Measurements from ENCODE around the gene PHF2.

The PHF2 gene

DNA sequence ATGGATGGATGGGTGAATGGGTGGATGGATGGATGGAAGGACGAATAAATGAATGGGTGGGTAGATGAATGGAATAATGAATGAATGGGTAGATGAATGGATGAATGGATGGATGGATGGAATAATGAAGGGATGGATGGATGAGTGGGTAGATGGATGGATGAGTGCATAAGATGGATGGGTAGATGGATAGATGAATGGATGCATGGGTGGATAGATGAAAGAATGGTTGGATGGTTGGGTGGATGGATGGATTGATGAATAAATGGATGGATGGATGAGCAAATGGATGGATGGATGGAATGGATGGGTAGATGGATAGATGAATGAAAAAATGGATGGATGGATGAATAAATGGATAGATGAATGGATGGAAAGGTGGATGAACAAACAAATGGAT is 85.2 kb downstream of the PHF2 start:
- no peak overlapping the region for H3K27ac ChIP-seq (ENCODE audit: low read length)

DNA sequence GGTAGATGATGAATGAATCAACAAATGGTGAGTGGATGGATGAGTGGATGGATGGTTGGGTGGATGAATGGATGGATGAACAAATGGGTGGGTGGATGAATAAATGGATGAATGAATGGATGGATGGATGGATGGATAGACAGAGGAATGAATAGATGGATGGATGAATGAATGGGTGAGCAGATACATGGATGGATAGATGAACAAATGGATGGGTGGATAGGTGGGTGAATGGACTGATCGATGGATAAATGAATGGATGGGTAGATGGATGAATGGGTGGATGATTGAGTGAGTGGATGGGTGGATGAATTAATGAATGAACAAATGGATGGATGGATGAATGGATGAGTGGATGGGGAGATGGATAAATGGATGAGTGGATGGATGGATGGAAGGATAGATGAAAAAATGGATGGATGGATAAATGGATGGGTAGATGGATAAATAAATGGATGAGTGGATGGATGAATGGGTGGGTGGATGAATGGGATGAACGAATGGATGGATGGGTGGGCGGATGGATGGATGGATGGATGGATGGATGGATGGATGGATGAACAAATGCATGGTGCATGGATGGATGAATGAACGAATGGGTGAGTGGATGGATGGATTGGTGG is 85.7 kb downstream of the PHF2 start:
- no peak overlapping the region for H2AFZ ChIP-seq (ENCODE audit: low read depth, low read length)
- H3K36me3 ChIP-seq (replicated peaks; ENCODE audit: low read depth, low read length): no peaks in the 10 kb centered on the region
- no peaks in the 10 kb centered on the region for H4K20me1 ChIP-seq (ENCODE audit: insufficient read depth, low read length)
- TF ChIP-seq, protein P1, sequence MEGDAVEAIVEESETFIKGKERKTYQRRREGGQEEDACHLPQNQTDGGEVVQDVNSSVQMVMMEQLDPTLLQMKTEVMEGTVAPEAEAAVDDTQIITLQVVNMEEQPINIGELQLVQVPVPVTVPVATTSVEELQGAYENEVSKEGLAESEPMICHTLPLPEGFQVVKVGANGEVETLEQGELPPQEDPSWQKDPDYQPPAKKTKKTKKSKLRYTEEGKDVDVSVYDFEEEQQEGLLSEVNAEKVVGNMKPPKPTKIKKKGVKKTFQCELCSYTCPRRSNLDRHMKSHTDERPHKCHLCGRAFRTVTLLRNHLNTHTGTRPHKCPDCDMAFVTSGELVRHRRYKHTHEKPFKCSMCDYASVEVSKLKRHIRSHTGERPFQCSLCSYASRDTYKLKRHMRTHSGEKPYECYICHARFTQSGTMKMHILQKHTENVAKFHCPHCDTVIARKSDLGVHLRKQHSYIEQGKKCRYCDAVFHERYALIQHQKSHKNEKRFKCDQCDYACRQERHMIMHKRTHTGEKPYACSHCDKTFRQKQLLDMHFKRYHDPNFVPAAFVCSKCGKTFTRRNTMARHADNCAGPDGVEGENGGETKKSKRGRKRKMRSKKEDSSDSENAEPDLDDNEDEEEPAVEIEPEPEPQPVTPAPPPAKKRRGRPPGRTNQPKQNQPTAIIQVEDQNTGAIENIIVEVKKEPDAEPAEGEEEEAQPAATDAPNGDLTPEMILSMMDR (IDR thresholded peaks at IDR 0.05; ENCODE audit: low read depth, low read length): no peak
- TF ChIP-seq EZH2phosphoT487 (IDR thresholded peaks at IDR 0.05; ENCODE audit: low read depth): no peak
- no peaks in the 10 kb centered on the region for H3K9me3 ChIP-seq (ENCODE audit: insufficient read depth, low read length)
- H3K4me2 ChIP-seq (ENCODE audit: low read length): no peak overlapping the region
- H3K4me3 ChIP-seq (ENCODE audit: low read length): no peak overlapping the region
- no peaks in the 10 kb centered on the region for H3K27me3 ChIP-seq (ENCODE audit: low read depth, low read length)
- no peaks in the 10 kb centered on the region for H3K4me1 ChIP-seq (ENCODE audit: low read length)
- H3K79me2 ChIP-seq (ENCODE audit: low read length): no peaks in the 10 kb centered on the region
- H3K9ac ChIP-seq (ENCODE audit: low read length): no peak overlapping the region
- H3K27ac ChIP-seq (ENCODE audit: low read length): no peak overlapping the region

More for the DNA sequence above, 85.2 kb downstream of the PHF2 start:
- H3K4me3 ChIP-seq (ENCODE audit: low read length): no peak overlapping the region
- no peak overlapping the region for H2AFZ ChIP-seq (ENCODE audit: low read depth, low read length)
- no peaks in the 10 kb centered on the region for H3K27me3 ChIP-seq (ENCODE audit: low read depth, low read length)
- no peaks in the 10 kb centered on the region for H3K79me2 ChIP-seq (ENCODE audit: low read length)
- no peaks in the 10 kb centered on the region for H3K36me3 ChIP-seq (replicated peaks; ENCODE audit: low read depth, low read length)
- no peak overlapping the region for H3K9ac ChIP-seq (ENCODE audit: low read length)
- H4K20me1 ChIP-seq (ENCODE audit: insufficient read depth, low read length): no peaks in the 10 kb centered on the region
- TF ChIP-seq, protein P1 (IDR thresholded peaks at IDR 0.05; ENCODE audit: low read depth, low read length): no peak
- no peak for TF ChIP-seq EZH2phosphoT487 (IDR thresholded peaks at IDR 0.05; ENCODE audit: low read depth)
- H3K4me2 ChIP-seq (ENCODE audit: low read length): no peak overlapping the region
- no peaks in the 10 kb centered on the region for H3K9me3 ChIP-seq (ENCODE audit: insufficient read depth, low read length)
- H3K4me1 ChIP-seq (ENCODE audit: low read length): no peaks in the 10 kb centered on the region

DNA sequence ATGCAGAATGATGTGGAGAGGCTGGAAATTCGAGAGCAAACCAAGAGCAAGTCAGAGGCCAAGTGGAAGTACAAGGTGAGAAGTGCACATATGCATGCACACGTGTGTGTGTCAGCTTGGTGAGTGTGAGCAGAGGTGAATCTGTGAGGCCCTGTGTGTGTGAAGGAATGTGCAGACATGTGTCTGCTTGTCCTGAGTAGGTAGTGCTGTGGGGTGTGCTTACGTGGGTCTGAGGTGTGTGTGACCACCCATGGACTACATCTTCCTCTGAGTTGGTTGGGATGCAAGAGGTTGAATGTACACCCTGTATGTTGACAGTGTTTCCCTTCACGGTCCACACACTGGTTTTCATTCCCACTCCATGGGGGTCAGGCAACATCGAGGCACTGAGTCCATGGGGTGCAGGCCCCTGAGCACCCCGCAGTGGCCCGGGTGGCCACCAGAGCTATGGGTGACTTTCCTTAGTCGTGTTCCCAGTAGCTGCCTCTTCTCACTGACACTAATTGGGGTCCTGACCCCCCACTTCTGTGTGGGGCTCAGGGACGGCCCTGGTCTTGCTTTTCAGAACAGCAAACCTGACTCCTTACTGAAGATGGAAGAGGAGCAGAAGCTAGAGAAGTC is 86.7 kb downstream of the PHF2 start:
- TF ChIP-seq EZH2phosphoT487 (IDR thresholded peaks at IDR 0.05; ENCODE audit: low read depth): no peak
- TF ChIP-seq, protein P1 (IDR thresholded peaks at IDR 0.05; ENCODE audit: low read depth, low read length): no peak
- H3K27me3 ChIP-seq (ENCODE audit: low read depth, low read length): no peaks in the 10 kb centered on the region
- H3K4me1 ChIP-seq (ENCODE audit: low read length): no peaks in the 10 kb centered on the region
- no peak overlapping the region for H3K27ac ChIP-seq (ENCODE audit: low read length)
- no peak overlapping the region for H3K9ac ChIP-seq (ENCODE audit: low read length)
- no peaks in the 10 kb centered on the region for H4K20me1 ChIP-seq (ENCODE audit: insufficient read depth, low read length)
- H3K9me3 ChIP-seq (ENCODE audit: insufficient read depth, low read length): no peaks in the 10 kb centered on the region
- no peak overlapping the region for H2AFZ ChIP-seq (ENCODE audit: low read depth, low read length)
- no peaks in the 10 kb centered on the region for H3K79me2 ChIP-seq (ENCODE audit: low read length)
- H3K36me3 ChIP-seq (replicated peaks; ENCODE audit: low read depth, low read length): no peaks in the 10 kb centered on the region
- no peak overlapping the region for H3K4me2 ChIP-seq (ENCODE audit: low read length)
- H3K4me3 ChIP-seq (ENCODE audit: low read length): no peak overlapping the region

DNA sequence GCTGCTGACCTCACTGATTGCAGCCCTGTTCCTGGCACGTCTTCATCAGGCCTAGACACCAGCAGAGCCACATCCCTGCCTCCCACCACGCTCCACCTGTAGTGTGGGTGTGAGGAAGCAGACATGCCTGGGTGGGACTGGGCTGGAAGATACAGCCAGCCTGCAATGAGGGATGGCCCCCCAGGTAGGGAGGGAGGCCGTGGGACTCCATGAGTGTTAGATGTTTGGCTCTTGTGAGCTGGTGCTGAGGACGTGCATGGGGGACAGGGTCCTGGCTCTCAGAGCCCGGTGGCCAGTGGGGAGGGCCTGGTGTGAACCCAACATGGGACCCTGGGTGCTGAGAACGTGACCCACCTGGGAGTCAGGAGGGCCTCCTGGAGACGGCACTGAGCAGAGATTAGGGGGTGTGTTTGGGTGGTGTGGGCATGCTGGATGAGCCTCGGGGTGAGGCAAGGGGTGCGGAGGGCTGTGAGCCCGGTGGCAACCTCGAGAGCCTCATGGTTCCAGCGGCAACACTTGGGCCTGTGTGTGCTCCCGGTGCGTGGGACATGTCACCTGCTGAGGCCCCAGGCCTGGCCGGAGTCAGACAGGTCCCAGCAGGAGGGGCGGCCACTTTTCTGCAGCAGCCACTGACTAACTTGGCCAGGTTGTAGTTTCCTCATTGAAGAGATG is 87.6 kb downstream of the PHF2 start:
- no peaks in the 10 kb centered on the region for H3K27me3 ChIP-seq (ENCODE audit: low read depth, low read length)

More for the DNA sequence above, 87.6 kb downstream of the PHF2 start:
- Histone ChIP-seq H3K9me3 (ENCODE audit: insufficient read depth, low read length) (no peaks in the 10 kb centered on the region), H4K20me1 (ENCODE audit: insufficient read depth, low read length) (no peaks in the 10 kb centered on the region), H2AFZ (ENCODE audit: low read depth, low read length) (no peak overlapping the region), H3K4me2 (ENCODE audit: low read length) (no peak overlapping the region), H3K4me3 (ENCODE audit: low read length) (no peak overlapping the region), H3K4me1 (ENCODE audit: low read length) (no peaks in the 10 kb centered on the region), H3K79me2 (ENCODE audit: low read length) (no peaks in the 10 kb centered on the region), H3K36me3 (replicated peaks; ENCODE audit: low read depth, low read length) (no peaks in the 10 kb centered on the region), H3K27ac (ENCODE audit: low read length) (no peak overlapping the region), H3K9ac (ENCODE audit: low read length) (no peak overlapping the region)
- TF ChIP-seq EZH2phosphoT487 (IDR thresholded peaks at IDR 0.05; ENCODE audit: low read depth): no peak
- TF ChIP-seq, protein P1 (IDR thresholded peaks at IDR 0.05; ENCODE audit: low read depth, low read length): no peak

Data from OCI-LY3 (cell line).